Urothelium cell line (cell line): ENCODE measurements around the gene FNDC3B.
"Not testable (repeated sequence)": the region's sequence is repeated elsewhere in the genome, so short reads cannot be mapped to it uniquely, and the experiment has no call there.

Experiments used
- DNase-seq: peaks from one replicate; pipeline ENCODE4 v3.0.0; 2011; ENCODE audit warnings: low spot score, mixed read lengths
- FAIRE-seq: peaks from 2 replicates; lab custom pipeline; 2011; peaks lifted over from hg19 to GRCh38; lab: Jason Lieb, UNC

FNDC3B gene

DNA sequence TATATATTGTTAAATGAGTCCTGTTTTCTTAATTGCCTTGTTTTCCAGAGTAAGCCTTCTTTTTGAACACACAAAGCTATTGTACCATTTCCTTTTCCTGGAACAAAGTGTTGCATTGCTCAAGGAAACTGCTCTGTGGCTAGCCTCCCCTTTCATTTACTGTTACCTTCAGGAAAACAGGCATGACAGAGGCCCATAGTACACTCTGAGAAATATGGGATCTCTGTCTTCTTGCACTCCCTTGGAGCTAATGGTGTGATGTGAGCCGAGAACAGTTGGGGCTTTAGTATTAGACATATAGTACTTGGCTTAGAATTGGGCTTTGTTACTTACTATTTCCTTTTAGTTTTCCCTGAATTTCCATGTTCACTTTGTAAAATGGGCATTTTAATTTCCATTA, 215.2 kb downstream of the FNDC3B start:
- no peak for FAIRE-seq
- DNase-seq = no peak

DNA sequence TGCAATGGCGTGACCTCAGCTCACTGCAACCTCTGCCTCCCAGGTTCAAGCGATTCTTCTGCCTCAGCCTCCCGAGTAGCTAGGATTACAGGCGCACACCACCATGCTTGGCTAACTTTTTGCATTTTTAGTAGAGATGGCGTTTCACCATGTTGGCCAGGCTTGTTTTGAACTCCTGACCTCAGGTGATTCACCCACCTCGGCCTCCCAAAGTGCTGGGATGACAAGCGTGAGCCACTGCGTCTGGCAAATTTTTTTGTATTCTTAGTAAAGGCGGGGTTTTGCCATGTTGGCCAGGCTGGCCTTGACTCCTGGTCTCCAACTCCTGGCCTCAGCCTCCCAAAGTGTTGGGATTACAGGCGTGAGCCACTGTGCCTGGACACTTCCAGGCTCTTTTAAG, 215.9 kb downstream of the FNDC3B start:
- FAIRE-seq, DNase-seq: not testable (repeated sequence)

DNA sequence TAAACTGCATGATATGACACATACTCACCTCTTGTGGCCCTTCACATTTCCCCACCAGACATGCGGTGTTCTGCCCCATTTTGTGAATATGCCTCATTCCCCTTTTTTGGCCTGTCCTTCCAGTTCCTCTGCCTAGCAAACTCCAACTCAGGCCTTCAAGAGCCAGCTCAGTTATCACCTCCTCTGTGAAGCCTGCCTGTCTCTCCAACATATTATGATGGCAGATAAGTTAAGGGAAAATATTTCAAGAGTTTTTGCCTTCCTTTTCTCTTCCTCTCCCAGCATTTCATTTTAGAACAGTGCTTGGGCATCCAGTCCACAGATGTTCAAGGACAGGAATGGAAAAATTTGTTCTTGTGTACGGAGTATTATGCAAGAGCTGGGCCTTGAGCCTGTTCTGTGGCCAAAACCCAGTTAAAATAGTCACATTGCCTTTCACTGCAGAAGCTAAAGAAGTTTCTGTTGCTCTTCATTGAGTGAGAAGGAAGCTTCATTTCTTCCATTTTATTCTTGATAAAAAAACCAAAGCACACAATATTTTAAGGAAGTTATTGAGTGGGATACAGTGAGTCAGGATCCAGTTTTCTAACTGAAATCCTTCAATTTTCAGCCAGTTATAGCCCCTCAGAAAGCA, 216.8 kb downstream of the FNDC3B start:
- DNase-seq (no peak), FAIRE-seq (no peak)

GRCh38 chr3:172257648-172258400, 218.4 kb downstream of the FNDC3B start:
- no peak for FAIRE-seq
- no peak for DNase-seq

GRCh38 chr3:172258624-172259023, 219.2 kb downstream of the FNDC3B start:
- DNase-seq = no peak
- no peak for FAIRE-seq

- DNase-seq (no peak), FAIRE-seq (no peak)
Observed at GRCh38 chr3:172259111-172259541, 219.7 kb downstream of the FNDC3B start.

DNA sequence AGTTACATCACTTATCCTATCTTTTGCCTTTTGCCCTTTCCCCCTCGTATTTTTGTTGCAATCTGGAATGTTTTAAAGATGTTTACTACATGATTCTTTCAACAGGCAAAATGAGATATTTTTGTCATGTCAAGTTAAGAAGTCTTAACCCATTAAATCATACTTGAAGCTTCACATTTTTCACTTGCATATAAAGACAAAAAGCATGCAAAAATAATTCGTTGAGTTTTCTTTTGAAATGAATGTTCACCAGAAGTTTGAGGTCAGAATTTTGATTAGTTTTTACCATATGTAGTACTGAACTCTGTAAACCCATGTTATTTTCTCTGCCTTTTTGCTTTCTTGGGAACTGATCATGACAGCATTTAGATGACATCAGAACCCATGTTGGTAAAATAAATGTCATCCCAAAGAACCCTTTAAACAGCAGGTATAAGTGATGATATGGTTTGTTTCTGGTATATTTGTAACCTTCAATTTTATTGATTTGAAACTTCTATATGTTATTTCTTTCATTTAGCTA, 220.4 kb downstream of the FNDC3B start:
- DNase-seq (no peak), FAIRE-seq (no peak)

DNA sequence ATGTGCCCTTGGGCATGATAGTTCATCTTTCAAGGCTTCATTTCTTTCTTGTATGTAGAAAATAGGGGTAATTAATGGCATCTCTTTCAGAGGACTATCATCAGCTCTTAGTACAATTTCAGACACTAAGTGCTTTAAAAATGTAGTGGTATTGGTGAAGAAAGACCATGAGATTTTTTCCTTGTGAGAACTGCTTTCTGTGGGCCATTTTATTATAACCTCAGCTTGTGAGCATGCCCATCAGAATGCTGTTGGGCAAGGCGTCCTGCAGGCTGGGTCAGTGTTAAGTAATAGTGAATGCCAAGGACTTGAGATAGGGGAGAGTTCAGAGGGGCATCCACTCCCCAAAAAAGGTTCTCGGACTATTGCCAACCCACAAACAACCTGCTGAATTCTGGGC, 221.0 kb downstream of the FNDC3B start:
- FAIRE-seq = no peak
- no peak for DNase-seq

GRCh38 chr3:172261054-172261453, 221.7 kb downstream of the FNDC3B start:
- no peak for DNase-seq
- no peak for FAIRE-seq

DNA sequence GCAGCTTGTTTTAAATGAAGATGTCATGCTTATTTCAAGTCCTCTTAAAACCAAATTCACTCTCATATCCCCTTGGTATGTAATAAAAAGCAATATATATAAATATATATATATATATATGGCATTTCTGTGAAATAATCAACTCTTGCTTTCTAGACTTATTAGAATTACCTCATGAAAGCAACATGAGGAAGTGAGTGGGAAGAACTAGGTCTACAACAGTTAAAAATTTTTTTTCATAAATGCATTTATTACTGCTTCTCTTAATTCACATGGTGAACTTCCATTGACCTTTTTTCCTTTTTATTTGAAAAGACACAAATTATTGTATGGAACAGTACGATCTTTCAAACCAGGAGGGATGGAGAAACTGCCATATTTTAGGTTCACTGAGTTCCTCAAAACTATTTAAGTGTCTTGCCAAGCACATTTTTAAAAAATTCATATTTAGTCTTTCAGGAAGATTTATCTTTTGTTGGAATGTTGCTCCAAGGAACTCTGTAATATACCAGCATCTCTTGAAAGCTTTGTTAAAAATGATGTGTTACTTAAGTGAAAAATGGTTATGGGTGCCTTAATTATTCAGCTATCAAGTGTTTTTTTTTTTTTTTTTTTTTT, 223.7 kb downstream of the FNDC3B start:
- no peak for DNase-seq
- FAIRE-seq = no peak

DNA sequence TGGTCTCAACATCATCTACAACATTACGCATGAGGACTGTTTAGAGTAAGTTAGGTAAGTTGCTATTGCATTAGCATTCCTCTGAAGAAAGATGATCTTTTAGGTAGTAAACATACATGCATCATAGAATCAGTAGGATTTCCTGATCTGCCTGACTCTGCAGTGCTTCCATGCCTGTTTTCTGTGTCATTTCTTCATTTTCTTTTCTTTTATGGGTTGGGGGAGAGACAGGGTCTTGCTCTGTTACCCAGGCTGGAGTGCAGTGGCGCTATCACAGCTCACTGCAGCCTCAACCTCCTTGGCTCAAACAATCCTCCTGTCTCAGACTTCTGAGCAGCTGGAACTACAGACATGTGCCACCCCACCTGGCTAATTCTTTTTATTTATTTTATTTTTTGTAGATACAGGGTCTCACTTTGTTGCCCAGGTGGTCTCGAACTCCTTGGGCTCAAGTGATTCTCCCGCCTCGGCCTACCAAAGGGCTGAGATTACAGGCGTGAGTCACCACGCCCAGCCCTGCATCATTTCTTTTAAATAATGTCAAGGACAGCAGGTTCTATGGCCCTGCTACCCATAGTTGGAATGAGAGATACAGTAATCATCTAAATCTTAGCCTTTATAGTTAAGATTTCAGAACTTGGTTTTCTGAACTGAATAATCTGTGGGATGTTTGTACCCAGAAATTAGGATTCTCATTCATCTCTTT, 224.6 kb downstream of the FNDC3B start:
- FAIRE-seq = no peak
- no peak for DNase-seq

DNA sequence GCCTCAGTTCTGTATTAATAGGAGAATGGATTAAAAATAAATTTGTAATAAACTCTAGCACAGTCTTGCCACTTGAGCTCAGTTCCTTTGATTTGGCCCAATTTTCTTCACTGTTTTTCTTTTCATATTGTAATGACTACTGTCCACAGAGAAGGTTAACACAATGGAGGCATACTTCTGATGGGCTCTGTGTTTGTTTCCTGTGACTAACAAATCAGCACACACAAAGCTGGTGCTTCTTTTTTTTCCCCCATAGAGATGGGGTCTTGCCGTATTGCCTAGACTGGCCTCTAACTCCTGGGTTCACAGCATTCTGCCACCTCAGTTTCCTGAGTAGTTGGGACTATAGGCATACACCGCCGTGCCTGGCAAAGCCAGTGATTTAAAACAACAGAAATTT, 226.7 kb downstream of the FNDC3B start:
- DNase-seq = no peak
- no peak for FAIRE-seq

- no peak for DNase-seq
- FAIRE-seq = no peak
Observed at GRCh38 chr3:172268425-172268824, 229.0 kb downstream of the FNDC3B start.

GRCh38 chr3:172268868-172269267, 229.5 kb downstream of the FNDC3B start:
- no peak for DNase-seq
- no peak for FAIRE-seq

GRCh38 chr3:172270557-172271166, 231.3 kb downstream of the FNDC3B start:
- no peak for FAIRE-seq

DNA sequence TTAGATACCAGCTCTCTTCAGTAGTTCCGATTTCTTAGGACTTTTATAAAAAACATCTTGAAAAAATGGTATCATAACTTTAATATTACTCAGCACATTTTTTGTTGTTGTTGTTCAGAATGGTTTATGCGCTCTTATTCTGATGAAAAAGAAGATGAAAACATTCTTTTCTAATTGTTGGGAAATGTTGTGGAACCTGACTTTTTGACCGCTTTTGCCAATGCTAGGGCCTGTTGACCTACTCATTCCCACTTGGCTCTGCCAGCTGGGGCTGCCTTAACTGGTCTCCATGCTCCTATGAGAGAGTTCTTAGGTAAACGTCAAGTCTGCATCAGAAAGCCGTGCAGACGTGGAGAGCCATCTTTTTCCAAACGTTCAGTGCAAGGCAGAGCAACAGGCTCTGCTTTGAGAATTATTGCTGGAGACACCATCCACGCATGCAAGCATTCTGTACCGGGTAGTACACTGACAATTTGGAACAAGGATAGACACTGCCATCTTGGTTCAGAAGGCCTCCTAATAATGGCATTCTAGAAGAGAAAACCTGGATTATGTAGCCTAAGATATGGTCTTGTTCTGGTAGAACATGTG, 232.1 kb downstream of the FNDC3B start:
- DNase-seq (no peak), FAIRE-seq (no peak)

More at GRCh38 chr3:172270557-172271166, 231.3 kb downstream of the FNDC3B start:
- DNase-seq = no peak

DNA sequence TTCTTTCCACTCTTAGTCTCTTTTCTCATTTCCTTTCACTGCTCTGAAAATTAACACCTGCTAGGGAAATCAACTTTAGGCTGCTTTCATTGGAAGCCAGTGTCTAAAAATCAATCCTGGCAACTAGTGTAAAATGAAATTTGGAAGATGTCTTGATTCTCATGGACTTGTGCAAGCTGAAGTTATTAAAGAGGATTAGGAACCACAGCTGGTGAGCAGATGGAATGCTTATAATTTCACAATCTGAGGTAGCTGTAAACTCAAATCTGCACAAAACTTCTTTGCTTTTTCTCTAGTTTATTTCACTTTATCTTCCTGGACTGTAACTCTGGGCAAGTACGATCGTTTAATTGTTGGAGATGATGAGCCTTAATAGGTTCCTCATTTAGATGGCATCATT, 233.3 kb downstream of the FNDC3B start:
- no peak for DNase-seq
- FAIRE-seq = no peak

DNA sequence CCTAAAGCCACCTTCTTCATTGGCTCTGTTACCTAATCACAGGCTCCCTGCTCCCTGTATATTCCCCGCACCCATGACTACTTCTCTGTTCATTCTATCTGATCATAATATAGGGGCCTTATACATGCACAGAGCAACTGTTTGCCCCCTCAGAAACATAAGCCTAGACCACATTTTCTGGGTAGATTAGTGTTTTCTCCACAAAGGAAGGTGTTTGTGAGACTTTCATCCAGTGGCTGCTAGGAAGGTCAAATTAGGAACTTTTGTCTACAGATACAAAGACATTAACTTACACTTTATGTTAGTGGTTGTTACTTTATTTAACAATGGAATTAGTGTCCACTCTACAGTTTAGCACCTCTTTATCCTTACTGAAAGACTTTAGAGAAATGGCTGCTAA, 234.0 kb downstream of the FNDC3B start:
- FAIRE-seq (no peak), DNase-seq (no peak)

DNA sequence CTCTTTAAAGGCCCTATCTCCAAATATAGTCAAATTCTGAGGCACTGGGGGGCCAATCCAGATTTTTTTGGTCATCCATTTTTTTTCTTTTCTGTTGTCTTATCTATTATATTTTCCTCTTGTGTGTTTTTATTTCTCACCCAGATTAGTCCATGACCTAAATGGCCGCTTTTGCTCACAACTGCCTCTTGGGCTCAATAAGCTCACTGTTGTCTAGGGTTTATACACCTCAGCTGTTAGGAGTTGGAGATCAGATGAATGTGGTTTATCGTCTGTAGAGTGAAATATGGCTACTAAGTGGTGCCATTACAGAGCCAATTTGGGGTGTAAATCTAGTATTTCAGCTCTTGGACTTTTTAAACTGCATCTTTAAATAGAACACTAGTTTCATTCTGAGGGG, 235.5 kb downstream of the FNDC3B start:
- DNase-seq (no peak), FAIRE-seq (no peak)

DNA sequence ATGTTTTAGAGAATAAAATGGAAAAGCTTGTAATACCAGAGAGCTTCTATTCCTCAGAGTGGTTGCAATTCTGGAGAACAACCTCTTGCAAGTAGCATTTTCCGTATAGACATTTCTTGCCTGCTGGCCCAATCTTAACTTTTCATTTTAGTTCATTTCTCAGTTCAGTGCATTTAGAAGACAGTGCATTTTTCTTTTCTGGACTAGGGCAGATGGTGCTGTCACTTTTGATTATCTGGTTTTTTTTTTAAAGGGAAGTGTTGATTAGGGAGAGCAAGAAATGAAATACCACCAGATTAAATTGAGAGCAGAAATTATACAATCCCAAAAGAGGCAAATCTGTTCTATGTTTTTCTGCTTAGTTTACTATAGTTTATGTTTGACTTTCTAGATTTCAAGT, 236.2 kb downstream of the FNDC3B start:
- DNase-seq (no peak), FAIRE-seq (no peak)
